A549 (cell line): ENCODE results near the gene PLCB3.

Experiments used
- BHLHE40 ChIP-seq: IDR thresholded peaks from 2 replicates; pipeline ENCODE4 v1.6.1; 2012; ENCODE audit warnings: low read depth, low read length, inconsistent platforms
- CTCF ChIP-seq: fragments of >200 bp; sonication (Bioruptor Twin); formaldehyde crosslinking; IDR thresholded peaks from 3 replicates; pipeline ENCODE4 v1.5.1; 2016
- EP300 ChIP-seq, 2 experiments: fragments of >200 bp; sonication (Bioruptor Twin); formaldehyde crosslinking; IDR thresholded peaks; 2 replicates in 1 of 2; 3 replicates in 1 of 2; pipeline ENCODE4 v1.6.1; 2016 to 2017
- KDM1A ChIP-seq: fragments of 200-600 bp; sonication (generic); IDR thresholded peaks from 2 replicates; pipeline ENCODE4 v1.6.1; 2016; ENCODE audit warnings: low read depth, mild to moderate bottlenecking
- PHF8 ChIP-seq: fragments of 200-600 bp; sonication (generic); IDR thresholded peaks from 2 replicates; pipeline ENCODE4 v1.6.1; 2016; ENCODE audit warnings: low read depth, mild to moderate bottlenecking, antibody characterized with exemption, moderate library complexity, borderline replicate concordance
- TP53 ChIP-seq: fragments of 250-450 bp; sonication (Bioruptor Pico); IDR thresholded peaks from 2 replicates; pipeline ENCODE4 v1.5.0; 2021; ENCODE audit warnings: mild to moderate bottlenecking, moderate library complexity
- TF ChIP-seq, protein P1 (sequence below): fragments of 200-600 bp; sonication (generic); IDR thresholded peaks from 2 replicates; pipeline ENCODE4 v1.6.1; 2016; ENCODE audit warnings: antibody characterized with exemption, mild to moderate bottlenecking, moderate library complexity

GRCh38 chr11:64275031-64275800 lies 23.9 kb downstream of the PLCB3 start:
- no peak for TF ChIP-seq CTCF
- TF ChIP-seq KDM1A: no peak
- no peak for TF ChIP-seq PHF8
- TF ChIP-seq BHLHE40: no peak
- TF ChIP-seq TP53 (CRISPR knock-in tag): no peak
- TF ChIP-seq, protein P1, sequence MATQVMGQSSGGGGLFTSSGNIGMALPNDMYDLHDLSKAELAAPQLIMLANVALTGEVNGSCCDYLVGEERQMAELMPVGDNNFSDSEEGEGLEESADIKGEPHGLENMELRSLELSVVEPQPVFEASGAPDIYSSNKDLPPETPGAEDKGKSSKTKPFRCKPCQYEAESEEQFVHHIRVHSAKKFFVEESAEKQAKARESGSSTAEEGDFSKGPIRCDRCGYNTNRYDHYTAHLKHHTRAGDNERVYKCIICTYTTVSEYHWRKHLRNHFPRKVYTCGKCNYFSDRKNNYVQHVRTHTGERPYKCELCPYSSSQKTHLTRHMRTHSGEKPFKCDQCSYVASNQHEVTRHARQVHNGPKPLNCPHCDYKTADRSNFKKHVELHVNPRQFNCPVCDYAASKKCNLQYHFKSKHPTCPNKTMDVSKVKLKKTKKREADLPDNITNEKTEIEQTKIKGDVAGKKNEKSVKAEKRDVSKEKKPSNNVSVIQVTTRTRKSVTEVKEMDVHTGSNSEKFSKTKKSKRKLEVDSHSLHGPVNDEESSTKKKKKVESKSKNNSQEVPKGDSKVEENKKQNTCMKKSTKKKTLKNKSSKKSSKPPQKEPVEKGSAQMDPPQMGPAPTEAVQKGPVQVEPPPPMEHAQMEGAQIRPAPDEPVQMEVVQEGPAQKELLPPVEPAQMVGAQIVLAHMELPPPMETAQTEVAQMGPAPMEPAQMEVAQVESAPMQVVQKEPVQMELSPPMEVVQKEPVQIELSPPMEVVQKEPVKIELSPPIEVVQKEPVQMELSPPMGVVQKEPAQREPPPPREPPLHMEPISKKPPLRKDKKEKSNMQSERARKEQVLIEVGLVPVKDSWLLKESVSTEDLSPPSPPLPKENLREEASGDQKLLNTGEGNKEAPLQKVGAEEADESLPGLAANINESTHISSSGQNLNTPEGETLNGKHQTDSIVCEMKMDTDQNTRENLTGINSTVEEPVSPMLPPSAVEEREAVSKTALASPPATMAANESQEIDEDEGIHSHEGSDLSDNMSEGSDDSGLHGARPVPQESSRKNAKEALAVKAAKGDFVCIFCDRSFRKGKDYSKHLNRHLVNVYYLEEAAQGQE: no peak
- TF ChIP-seq EP300 (IDR thresholded peaks at IDR 0.05): no peak
